KMS-11 (cell line): ENCODE measurements around the gene HTR2A.
A peak's percentile ranks its signal among the peaks of the same experiment; 100 is the strongest.

Source experiments
- H2AFZ ChIP-seq: fragments of 200-600 bp; sonication (generic); 2 replicates; pipeline ENCODE4 v1.6.1; 2016; ENCODE audit warnings: antibody characterized with exemption, mixed run types, low read depth
- H3K27ac ChIP-seq: fragments of 200-600 bp; sonication (generic); 2 replicates; pipeline ENCODE4 v1.6.1; 2016; ENCODE audit warnings: mild to moderate bottlenecking, mixed run types
- H3K27me3 ChIP-seq: fragments of 200-600 bp; sonication (generic); 2 replicates; pipeline ENCODE4 v1.6.1; 2017; ENCODE audit warnings: mild to moderate bottlenecking, low read depth, mixed run types, moderate library complexity; ENCODE audit not compliant: insufficient read depth
- H3K36me3 ChIP-seq: fragments of 200-600 bp; sonication (generic); 2 replicates; pipeline ENCODE4 v1.6.1; 2017; ENCODE audit warnings: mild to moderate bottlenecking, mixed run types; ENCODE audit not compliant: insufficient read depth
- H3K4me1 ChIP-seq: fragments of 200-600 bp; sonication (generic); 2 replicates; pipeline ENCODE4 v1.6.1; 2016; ENCODE audit warnings: mild to moderate bottlenecking, low read depth, mixed run types; ENCODE audit not compliant: poor library complexity, severe bottlenecking
- H3K4me2 ChIP-seq: fragments of 200-600 bp; sonication (generic); 2 replicates; pipeline ENCODE4 v1.7.0; 2016; ENCODE audit warnings: mild to moderate bottlenecking, mixed run types
- H3K4me3 ChIP-seq: fragments of 200-600 bp; sonication (generic); IDR thresholded peaks from 2 replicates; pipeline ENCODE4 v1.6.1; 2017; ENCODE audit warnings: low read depth, low read length, mixed read lengths; ENCODE audit not compliant: insufficient read depth
- H3K79me2 ChIP-seq: fragments of 200-600 bp; sonication (generic); 2 replicates; pipeline ENCODE4 v1.6.1; 2016; ENCODE audit warnings: low read depth, mixed run types; ENCODE audit not compliant: insufficient read depth
- H3K9ac ChIP-seq: fragments of 200-600 bp; sonication (generic); 2 replicates; pipeline ENCODE4 v1.6.1; 2016; ENCODE audit warnings: mild to moderate bottlenecking, mixed run types
- H4K20me1 ChIP-seq: fragments of 200-600 bp; sonication (generic); 2 replicates; pipeline ENCODE4 v1.6.1; 2016; ENCODE audit warnings: mild to moderate bottlenecking, mixed run types; ENCODE audit not compliant: insufficient read depth
- TF ChIP-seq, protein P1 (sequence below): fragments of 200-600 bp; sonication (generic); conservative IDR thresholded peaks from 2 replicates; pipeline ENCODE4 v1.6.1; 2017; ENCODE audit warnings: low read depth, mild to moderate bottlenecking, antibody characterized with exemption, low read length, moderate library complexity, mixed read lengths

The HTR2A gene

DNA sequence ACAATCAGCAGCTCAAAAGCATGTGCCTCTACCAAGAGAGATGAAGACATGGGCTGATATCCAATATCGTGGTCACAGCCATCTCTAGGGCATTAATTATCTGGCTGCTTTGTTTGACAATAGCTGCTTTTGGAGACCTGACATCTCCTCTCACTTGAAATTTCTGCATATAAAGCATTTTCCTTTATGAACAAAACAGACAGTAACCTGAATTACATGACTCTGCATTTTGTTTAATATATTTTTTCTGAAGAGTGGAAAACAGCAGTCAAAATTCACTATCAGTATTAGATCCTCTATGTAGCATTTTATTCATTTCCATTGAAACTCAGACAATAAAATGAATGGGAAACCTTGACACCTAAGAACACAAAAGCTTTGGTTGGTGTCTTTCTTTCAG is 57.5 kb downstream of the HTR2A start:
- no peaks in the 10 kb centered on the region for H4K20me1 ChIP-seq
- no peak overlapping the region for H3K9ac ChIP-seq
- no peak overlapping the region for H2AFZ ChIP-seq
- no peak overlapping the region for H3K27ac ChIP-seq
- H3K4me3 ChIP-seq: no peak overlapping the region
- H3K79me2 ChIP-seq: no peaks in the 10 kb centered on the region
- TF ChIP-seq, protein P1, sequence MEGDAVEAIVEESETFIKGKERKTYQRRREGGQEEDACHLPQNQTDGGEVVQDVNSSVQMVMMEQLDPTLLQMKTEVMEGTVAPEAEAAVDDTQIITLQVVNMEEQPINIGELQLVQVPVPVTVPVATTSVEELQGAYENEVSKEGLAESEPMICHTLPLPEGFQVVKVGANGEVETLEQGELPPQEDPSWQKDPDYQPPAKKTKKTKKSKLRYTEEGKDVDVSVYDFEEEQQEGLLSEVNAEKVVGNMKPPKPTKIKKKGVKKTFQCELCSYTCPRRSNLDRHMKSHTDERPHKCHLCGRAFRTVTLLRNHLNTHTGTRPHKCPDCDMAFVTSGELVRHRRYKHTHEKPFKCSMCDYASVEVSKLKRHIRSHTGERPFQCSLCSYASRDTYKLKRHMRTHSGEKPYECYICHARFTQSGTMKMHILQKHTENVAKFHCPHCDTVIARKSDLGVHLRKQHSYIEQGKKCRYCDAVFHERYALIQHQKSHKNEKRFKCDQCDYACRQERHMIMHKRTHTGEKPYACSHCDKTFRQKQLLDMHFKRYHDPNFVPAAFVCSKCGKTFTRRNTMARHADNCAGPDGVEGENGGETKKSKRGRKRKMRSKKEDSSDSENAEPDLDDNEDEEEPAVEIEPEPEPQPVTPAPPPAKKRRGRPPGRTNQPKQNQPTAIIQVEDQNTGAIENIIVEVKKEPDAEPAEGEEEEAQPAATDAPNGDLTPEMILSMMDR: no peak
- H3K4me1 ChIP-seq: peaks cover 10% of the 10 kb centered on the region
- no peaks in the 10 kb centered on the region for H3K27me3 ChIP-seq
- no peaks in the 10 kb centered on the region for H3K36me3 ChIP-seq
- no peak overlapping the region for H3K4me2 ChIP-seq

DNA sequence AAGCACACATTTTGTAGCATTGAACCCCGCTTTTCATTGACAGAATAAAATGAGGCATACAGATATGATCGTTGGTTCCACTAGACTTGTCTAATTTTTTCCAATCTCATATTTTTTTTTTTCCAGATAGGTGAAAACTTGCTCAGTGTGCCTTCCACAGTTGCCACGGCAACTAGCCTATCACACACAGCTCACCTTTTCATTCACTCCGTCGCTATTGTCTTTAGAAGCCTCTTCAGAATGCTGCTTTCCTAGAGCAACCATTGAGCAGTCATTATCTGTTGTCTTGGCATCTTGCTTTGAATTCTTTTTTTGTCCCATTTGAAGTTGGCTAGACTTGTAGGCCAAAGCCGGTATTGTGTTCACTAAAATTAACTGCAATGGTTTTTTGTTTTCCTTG is 62.2 kb downstream of the HTR2A start:
- H3K4me2 ChIP-seq: no peak overlapping the region
- H3K36me3 ChIP-seq: no peaks in the 10 kb centered on the region
- TF ChIP-seq, protein P1: no peak

DNA sequence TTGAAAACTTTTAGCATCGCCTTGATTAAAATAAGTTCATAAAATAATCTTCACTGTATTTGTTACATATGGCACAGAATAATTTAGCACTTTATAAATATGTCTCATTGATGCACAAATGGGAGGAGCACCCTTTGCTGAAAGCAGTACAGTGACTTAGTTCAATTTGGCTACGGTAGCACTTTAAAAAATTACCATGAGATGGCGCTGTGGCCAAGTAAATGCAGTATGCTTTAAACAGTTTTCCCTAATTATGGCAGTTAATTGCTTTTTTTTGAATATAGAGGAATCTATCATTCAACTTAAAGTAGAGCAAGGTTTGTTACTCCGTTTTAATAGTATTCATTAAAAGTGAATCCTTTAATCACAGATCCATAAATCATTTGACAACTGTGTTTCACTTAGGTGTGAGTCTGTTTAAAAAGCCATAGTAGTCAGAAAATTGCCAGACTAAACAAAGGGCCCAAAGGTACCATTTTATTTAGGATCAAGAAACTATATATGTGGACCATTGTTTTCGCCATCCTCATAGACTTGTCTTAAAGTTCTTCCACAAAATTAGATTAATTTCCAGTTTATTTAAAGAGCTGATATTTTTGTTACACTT is 65.2 kb downstream of the HTR2A start:
- H3K4me3 ChIP-seq: no peak overlapping the region
- H3K9ac ChIP-seq: no peak overlapping the region
- H3K27me3 ChIP-seq: no peaks in the 10 kb centered on the region
- TF ChIP-seq, protein P1: peak; percentile 79
- H3K79me2 ChIP-seq: no peaks in the 10 kb centered on the region
- H3K4me1 ChIP-seq: no peaks in the 10 kb centered on the region
- H4K20me1 ChIP-seq: no peaks in the 10 kb centered on the region
- H2AFZ ChIP-seq: no peak overlapping the region
- no peak overlapping the region for H3K4me2 ChIP-seq
- H3K36me3 ChIP-seq: no peaks in the 10 kb centered on the region
- no peak overlapping the region for H3K27ac ChIP-seq

More for the DNA sequence above, 62.2 kb downstream of the HTR2A start:
- no peak overlapping the region for H3K9ac ChIP-seq
- H3K4me1 ChIP-seq: peaks cover 8% of the 10 kb centered on the region
- H3K79me2 ChIP-seq: no peaks in the 10 kb centered on the region
- no peaks in the 10 kb centered on the region for H4K20me1 ChIP-seq
- no peaks in the 10 kb centered on the region for H3K27me3 ChIP-seq
- no peak overlapping the region for H3K4me3 ChIP-seq
- H3K27ac ChIP-seq: no peak overlapping the region
- H2AFZ ChIP-seq: no peak overlapping the region

DNA sequence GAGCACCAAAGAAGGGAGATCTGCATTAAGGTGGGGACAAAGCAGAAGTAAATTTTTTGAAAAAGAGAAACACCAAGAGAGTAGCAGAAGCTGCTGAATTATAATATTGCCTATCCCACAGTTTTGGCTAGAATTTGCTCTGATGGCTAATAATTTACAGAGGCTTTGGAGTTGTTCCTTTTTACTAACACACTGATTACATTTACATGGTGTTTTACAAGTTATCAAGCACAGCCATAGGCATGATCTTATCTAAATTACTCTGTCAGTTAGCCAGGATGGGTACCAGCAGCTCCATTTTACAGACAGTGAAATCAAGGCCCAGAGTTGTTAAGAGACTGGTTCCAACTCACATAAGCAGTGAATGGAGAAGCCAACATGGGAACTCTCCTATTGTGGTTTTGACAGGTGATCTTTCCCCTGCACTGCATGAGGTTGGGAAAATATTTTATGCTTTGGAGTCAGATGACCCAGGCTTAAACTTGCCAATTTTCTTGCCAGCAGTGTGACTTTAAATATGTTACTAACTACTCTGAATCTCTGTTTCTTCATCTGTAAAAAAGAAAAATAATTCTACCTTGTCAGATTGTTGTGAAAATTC is 66.3 kb downstream of the HTR2A start:
- Histone ChIP-seq H2AFZ (no peak overlapping the region), H3K4me1 (no peaks in the 10 kb centered on the region), H3K36me3 (no peaks in the 10 kb centered on the region), H3K4me2 (no peak overlapping the region), H3K79me2 (no peaks in the 10 kb centered on the region), H4K20me1 (no peaks in the 10 kb centered on the region), H3K9ac (no peak overlapping the region), H3K4me3 (no peak overlapping the region), H3K27me3 (no peaks in the 10 kb centered on the region), H3K27ac (no peak overlapping the region)
- TF ChIP-seq, protein P1: no peak
